Measurements from ENCODE around the gene KLHDC7B. TPM values are rescaled to one million over a fixed set of nuclear protein-coding genes. Genes with fewer than 3 reads are reported as not detected.
"Not testable (repeated sequence)": the region's sequence is repeated elsewhere in the genome, so short reads cannot be mapped to it uniquely, and the experiment has no call there.

The KLHDC7B gene
- total RNA-seq, 6 donors from 2014 or later, result 0.39 to 1.5 (median 0.81) TPM; not detected in 2

DNA sequence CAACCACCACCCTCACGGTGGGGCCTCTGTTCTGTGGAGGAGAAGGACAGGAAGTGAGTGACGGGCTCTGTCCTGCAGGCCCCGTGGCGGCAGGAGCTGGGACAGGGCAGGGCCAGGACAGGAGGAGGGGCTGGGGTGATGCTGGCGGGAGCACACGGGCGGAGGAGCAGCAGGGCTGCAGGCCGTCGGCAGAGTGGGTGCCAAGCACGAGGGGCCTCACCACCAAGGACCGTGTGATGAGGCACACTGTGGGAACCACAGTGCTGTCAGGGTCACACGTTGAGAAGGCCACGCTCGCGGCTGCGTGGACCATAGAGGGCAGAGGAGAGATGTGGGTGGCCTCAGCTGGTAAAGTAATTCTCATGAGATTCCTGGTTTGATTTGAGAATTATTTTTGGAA lies 28.8 kb upstream of the KLHDC7B start:
- no peak for ATAC-seq (ENCODE audit: low FRiP score in 2 of 2)
- H3K36me3 ChIP-seq, result peaks cover 15 to 60% (median 41%) of the 10 kb centered on the region in 4 donors
- WGBS, 2 donors, result 77 to 90% methylated on average over 14 to 16 of the region's 16 CpGs

DNA sequence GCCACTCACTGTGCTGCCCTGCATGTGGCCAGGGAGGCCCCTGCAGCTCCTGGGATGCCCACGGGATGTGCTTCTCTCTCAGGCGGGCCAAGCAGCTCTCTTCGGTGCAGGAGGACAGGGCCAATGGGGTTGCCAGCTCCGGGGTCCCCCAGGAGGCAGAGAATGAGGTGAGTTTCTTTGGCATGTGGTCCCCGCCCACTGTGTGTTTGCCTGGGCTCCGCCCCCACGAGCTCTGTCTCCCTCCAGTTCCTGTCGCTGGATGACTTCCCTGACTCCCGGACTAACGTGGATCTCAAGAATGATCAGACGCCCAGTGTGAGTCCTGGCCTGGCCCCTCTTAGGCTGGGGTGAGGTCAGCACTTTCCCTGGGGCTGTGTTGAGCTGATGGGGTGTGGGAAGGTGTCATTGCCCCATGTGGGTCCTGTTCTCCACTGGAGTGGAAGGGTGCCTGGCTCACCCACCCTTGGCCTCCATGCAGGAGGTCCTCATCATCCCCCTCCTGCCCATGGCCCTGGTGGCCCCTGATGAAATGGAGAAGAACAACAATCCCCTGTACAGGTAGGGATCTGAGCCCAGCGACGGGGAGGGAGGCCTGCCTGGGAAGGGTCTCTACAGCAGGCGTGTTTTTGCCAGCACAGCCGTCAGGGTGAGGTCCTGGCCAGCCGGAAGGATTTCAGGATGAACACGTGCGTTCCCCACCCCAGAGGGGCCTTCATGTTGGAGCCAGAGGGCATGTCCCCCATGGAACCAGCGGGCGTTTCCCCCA lies 28.0 kb upstream of the KLHDC7B start:
- Histone ChIP-seq H3K4me3 (no peak overlapping the region), H3K36me3 (peaks cover 22 to 68% (median 49%) of the 10 kb centered on the region in 4 donors), H3K4me1 (peaks cover 0 to 8% (median 3%) of the 10 kb centered on the region in 4 donors), H3K27ac (no peak overlapping the region), H3K27me3 (no peaks in the 10 kb centered on the region), H3K9me3 (no peaks in the 10 kb centered on the region)
- no peak for TF ChIP-seq POLR2A (IDR thresholded peaks at IDR 0.05)
- TF ChIP-seq, protein P1, sequence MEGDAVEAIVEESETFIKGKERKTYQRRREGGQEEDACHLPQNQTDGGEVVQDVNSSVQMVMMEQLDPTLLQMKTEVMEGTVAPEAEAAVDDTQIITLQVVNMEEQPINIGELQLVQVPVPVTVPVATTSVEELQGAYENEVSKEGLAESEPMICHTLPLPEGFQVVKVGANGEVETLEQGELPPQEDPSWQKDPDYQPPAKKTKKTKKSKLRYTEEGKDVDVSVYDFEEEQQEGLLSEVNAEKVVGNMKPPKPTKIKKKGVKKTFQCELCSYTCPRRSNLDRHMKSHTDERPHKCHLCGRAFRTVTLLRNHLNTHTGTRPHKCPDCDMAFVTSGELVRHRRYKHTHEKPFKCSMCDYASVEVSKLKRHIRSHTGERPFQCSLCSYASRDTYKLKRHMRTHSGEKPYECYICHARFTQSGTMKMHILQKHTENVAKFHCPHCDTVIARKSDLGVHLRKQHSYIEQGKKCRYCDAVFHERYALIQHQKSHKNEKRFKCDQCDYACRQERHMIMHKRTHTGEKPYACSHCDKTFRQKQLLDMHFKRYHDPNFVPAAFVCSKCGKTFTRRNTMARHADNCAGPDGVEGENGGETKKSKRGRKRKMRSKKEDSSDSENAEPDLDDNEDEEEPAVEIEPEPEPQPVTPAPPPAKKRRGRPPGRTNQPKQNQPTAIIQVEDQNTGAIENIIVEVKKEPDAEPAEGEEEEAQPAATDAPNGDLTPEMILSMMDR (IDR thresholded peaks at IDR 0.05), result no peak
- TF ChIP-seq EP300 (IDR thresholded peaks at IDR 0.05), result no peak
- no peak for TF ChIP-seq POLR2AphosphoS5 (IDR thresholded peaks at IDR 0.05)
- ATAC-seq (ENCODE audit: low FRiP score in 2 of 2) (no peak), DNase-seq (no peak)
- 87 to 89% methylated on average over 17 to 20 of the region's 20 CpGs for WGBS, 2 donors

More for the DNA sequence above, 28.8 kb upstream of the KLHDC7B start:
- H3K9me3 ChIP-seq, result no peaks in the 10 kb centered on the region
- no peak overlapping the region for H3K27ac ChIP-seq
- DNase-seq, result peak in 1 of 2 donors; percentile 67
- H3K27me3 ChIP-seq, result no peaks in the 10 kb centered on the region
- TF ChIP-seq, protein P1 (IDR thresholded peaks at IDR 0.05), result no peak
- TF ChIP-seq POLR2A (IDR thresholded peaks at IDR 0.05) (no peak), EP300 (IDR thresholded peaks at IDR 0.05) (no peak), POLR2AphosphoS5 (IDR thresholded peaks at IDR 0.05) (no peak)
- H3K4me1 ChIP-seq, result peaks cover 0 to 11% (median 3%) of the 10 kb centered on the region in 4 donors
- no peak overlapping the region for H3K4me3 ChIP-seq

DNA sequence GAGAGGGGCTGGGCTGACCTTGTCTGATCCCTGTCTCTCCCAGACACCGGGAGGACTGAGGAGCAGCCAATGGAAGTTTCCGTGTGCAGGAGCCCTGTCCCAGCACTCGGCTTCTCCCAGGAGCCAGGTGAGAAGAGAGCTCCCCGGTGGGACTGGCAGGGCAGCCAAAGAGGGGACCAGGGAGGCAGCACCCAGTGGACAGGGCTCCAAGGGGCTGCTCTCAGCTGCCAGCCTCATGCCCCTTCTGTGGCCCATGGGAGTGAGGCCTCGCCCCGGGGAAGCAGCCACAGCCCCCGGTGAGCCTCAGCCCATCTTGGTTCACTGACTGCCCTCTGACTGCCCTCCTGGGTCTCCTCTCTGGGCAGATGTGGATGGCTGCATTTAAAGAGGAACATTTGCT lies 27.1 kb upstream of the KLHDC7B start:
- peaks cover 0 to 1% (median under 1%) of the 10 kb centered on the region in 4 donors for H3K4me1 ChIP-seq
- TF ChIP-seq EP300 (IDR thresholded peaks at IDR 0.05) (no peak), POLR2AphosphoS5 (IDR thresholded peaks at IDR 0.05) (no peak), POLR2A (IDR thresholded peaks at IDR 0.05) (no peak)
- TF ChIP-seq, protein P1 (IDR thresholded peaks at IDR 0.05), result no peak
- ATAC-seq (ENCODE audit: low FRiP score in 2 of 2) (no peak), DNase-seq (no peak)
- H3K27me3 ChIP-seq, result no peaks in the 10 kb centered on the region
- 93 to 95% methylated on average over 3 to 6 of the region's 7 CpGs for WGBS, 2 donors
- no peaks in the 10 kb centered on the region for H3K9me3 ChIP-seq
- H3K27ac ChIP-seq, result no peak overlapping the region
- H3K36me3 ChIP-seq, result peaks cover 22 to 78% (median 58%) of the 10 kb centered on the region in 4 donors
- no peak overlapping the region for H3K4me3 ChIP-seq

DNA sequence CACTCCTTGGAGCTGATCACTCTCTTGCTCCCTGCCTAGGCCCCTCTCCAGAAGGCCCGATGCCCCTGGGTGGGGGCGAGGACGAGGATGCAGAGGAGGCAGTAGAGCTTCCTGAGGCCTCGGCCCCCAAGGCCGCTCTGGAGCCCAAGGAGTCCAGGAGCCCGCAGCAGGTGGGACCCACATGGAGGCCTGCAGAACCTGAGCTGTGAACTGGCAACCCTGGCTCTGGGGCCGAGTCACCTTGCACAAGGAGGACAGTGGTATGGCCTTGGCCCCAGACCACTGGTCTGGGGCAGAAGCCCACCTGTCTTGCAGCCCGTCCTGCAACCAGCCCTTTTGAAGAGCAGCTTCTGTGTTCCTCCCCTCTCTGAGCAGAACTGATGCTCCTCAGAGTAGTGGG lies 26.5 kb upstream of the KLHDC7B start:
- peaks cover 27 to 83% (median 64%) of the 10 kb centered on the region in 4 donors for H3K36me3 ChIP-seq
- no peaks in the 10 kb centered on the region for H3K27me3 ChIP-seq
- no peaks in the 10 kb centered on the region for H3K9me3 ChIP-seq
- TF ChIP-seq EP300 (IDR thresholded peaks at IDR 0.05) (no peak), POLR2AphosphoS5 (IDR thresholded peaks at IDR 0.05) (no peak), POLR2A (IDR thresholded peaks at IDR 0.05) (no peak)
- TF ChIP-seq, protein P1 (IDR thresholded peaks at IDR 0.05), result no peak
- WGBS, 2 donors, result 97% methylated on average over 8 of the region's 8 CpGs; no CpG with 5 or more reads in 1 of the 2 donors
- H3K4me1 ChIP-seq, result peaks cover 4 to 7% (median 6%) of the 10 kb centered on the region in 4 donors
- no peak overlapping the region for H3K4me3 ChIP-seq
- ATAC-seq (ENCODE audit: low FRiP score in 2 of 2), result no peak
- no peak overlapping the region for H3K27ac ChIP-seq
- no peak for DNase-seq

DNA sequence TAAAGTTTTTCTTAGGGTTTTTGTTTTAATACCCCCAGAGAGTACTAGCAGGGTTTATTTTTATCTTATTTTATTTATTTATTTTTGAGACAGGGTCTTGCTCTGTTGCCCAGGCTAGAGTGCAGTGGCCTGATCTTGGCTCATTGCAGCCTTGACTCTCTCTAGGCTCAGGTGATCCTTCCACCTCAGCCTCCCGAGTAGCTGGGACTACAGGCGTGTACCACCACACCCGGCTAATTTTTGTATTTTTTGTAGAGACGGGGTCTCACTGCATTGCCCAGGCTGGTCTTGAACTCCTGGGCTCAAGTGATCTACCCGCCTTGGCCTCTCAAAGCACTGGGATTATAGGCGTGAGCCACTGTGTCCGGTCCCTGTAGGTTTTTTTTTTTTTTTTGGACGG lies 25.5 kb upstream of the KLHDC7B start:
- not testable (repeated sequence) for ATAC-seq (ENCODE audit: low FRiP score in 2 of 2); H3K27ac ChIP-seq; H3K9me3 ChIP-seq; H3K27me3 ChIP-seq; DNase-seq; H3K4me3 ChIP-seq
- WGBS, 2 donors, result 92 to 97% methylated on average over 8 of the region's 8 CpGs
- H3K36me3 ChIP-seq, result peaks cover 27 to 83% (median 65%) of the 10 kb centered on the region in 4 donors
- peaks cover 12 to 17% (median 16%) of the 10 kb centered on the region in 4 donors for H3K4me1 ChIP-seq

All from upper lobe of left lung (tissue), 6 donors.